Memory B cell (primary cell): ENCODE results near the gene KHDC4.
A peak's percentile ranks its signal among the peaks of the same experiment; 100 is the strongest.
"Not testable (repeated sequence)": the region's sequence is repeated elsewhere in the genome, so short reads cannot be mapped to it uniquely, and the experiment has no call there.

Source experiments
- ATAC-seq: fragments of 150-1000 bp; cut with Tn5 transposase; 2 replicates; pipeline ENCODE4 v1.10.0; 2021; ENCODE audit warnings: low read depth, mild to moderate bottlenecking, moderate library complexity
- DNase-seq, 2 donors: peaks; one replicate each; pipeline ENCODE4 v3.0.0; 2022; ENCODE audit warnings: low spot score in 2 of 2
- H3K27ac Mint-ChIP-seq: one replicate; pipeline ENCODE4 v1.8.0; 2022; ENCODE audit warnings: mild to moderate bottlenecking, moderate library complexity, mixed read lengths
- H3K27me3 Mint-ChIP-seq: one replicate; pipeline ENCODE4 v1.8.0; 2022; ENCODE audit warnings: mixed read lengths
- H3K36me3 Mint-ChIP-seq: one replicate; pipeline ENCODE4 v1.8.0; 2022; ENCODE audit warnings: mild to moderate bottlenecking, mixed read lengths
- H3K4me1 Mint-ChIP-seq: one replicate; pipeline ENCODE4 v1.8.0; 2022; ENCODE audit warnings: mixed read lengths
- H3K4me3 Mint-ChIP-seq: one replicate; pipeline ENCODE4 v1.8.0; 2022; ENCODE audit warnings: mild to moderate bottlenecking, moderate library complexity, mixed read lengths
- H3K9me3 Mint-ChIP-seq: one replicate; pipeline ENCODE4 v1.8.0; 2022; ENCODE audit warnings: mixed read lengths

Gene KHDC4

GRCh38 chr1:155919801-155920200 is 14.4 kb downstream of the KHDC4 start:
- Mint-ChIP-seq H3K4me1 (peaks cover 2% of the 10 kb centered on the region), H3K4me3 (no peak overlapping the region), H3K27me3 (no peaks in the 10 kb centered on the region), H3K36me3 (peaks cover 28% of the 10 kb centered on the region), H3K9me3 (no peaks in the 10 kb centered on the region), H3K27ac (no peak overlapping the region)
- ATAC-seq: no peak
- DNase-seq: no peak

- ATAC-seq: no peak
- no peak for DNase-seq
- peaks cover 31% of the 10 kb centered on the region for H3K36me3 Mint-ChIP-seq
- H3K4me1 Mint-ChIP-seq: peaks cover 2% of the 10 kb centered on the region
- H3K4me3 Mint-ChIP-seq: no peak overlapping the region
- no peak overlapping the region for H3K27ac Mint-ChIP-seq
- H3K9me3 Mint-ChIP-seq: no peaks in the 10 kb centered on the region
- H3K27me3 Mint-ChIP-seq: no peaks in the 10 kb centered on the region
Measured at GRCh38 chr1:155918660-155919059, 15.6 kb downstream of the KHDC4 start.

GRCh38 chr1:155913969-155914757 is 20.1 kb downstream of the KHDC4 start:
- no peaks in the 10 kb centered on the region for H3K27me3 Mint-ChIP-seq
- no peak overlapping the region for H3K27ac Mint-ChIP-seq
- DNase-seq (no peak), ATAC-seq (no peak)
- no peak overlapping the region for H3K4me3 Mint-ChIP-seq
- H3K36me3 Mint-ChIP-seq: peaks cover 21% of the 10 kb centered on the region
- no peaks in the 10 kb centered on the region for H3K9me3 Mint-ChIP-seq
- H3K4me1 Mint-ChIP-seq: peaks cover 14% of the 10 kb centered on the region

- DNase-seq: no peak
- peaks cover 18% of the 10 kb centered on the region for H3K36me3 Mint-ChIP-seq
Measured at GRCh38 chr1:155912056-155912536, 22.1 kb downstream of the KHDC4 start.

GRCh38 chr1:155911156-155912055 is 22.8 kb downstream of the KHDC4 start, which contains the start of gene RIT1:
Gene RIT1, minus strand, starts transcription at chr1:155911349. Its CDS starts 588 bp downstream, at chr1:155910761.
- Mint-ChIP-seq H3K4me3 (peak within 1 kb of the TSS; percentile 96), H3K4me1 (peaks cover 14% of the 10 kb centered on the region), H3K36me3 (peaks cover 12% of the 10 kb centered on the region), H3K27ac (peak within 1 kb of the TSS; percentile 97), H3K27me3 (no peaks in the 10 kb centered on the region), H3K9me3 (no peaks in the 10 kb centered on the region)
- ATAC-seq (peak; percentile 98), DNase-seq (peak; percentile 74 to 75)

More at GRCh38 chr1:155912056-155912536, 22.1 kb downstream of the KHDC4 start:
- peaks cover 14% of the 10 kb centered on the region for H3K4me1 Mint-ChIP-seq
- H3K9me3 Mint-ChIP-seq: no peaks in the 10 kb centered on the region
- H3K27me3 Mint-ChIP-seq: no peaks in the 10 kb centered on the region
- peak overlapping the region; percentile 96 for H3K4me3 Mint-ChIP-seq
- no peak for ATAC-seq
- H3K27ac Mint-ChIP-seq: peak overlapping the region; percentile 97

GRCh38 chr1:155910621-155911121 is 23.5 kb downstream of the KHDC4 start:
- peak overlapping the region; percentile 96 for H3K4me3 Mint-ChIP-seq
- DNase-seq: no peak

GRCh38 chr1:155909894-155910293 is 24.3 kb downstream of the KHDC4 start:
- DNase-seq: no peak
- Mint-ChIP-seq H3K36me3 (peaks cover 13% of the 10 kb centered on the region), H3K27ac (no peak overlapping the region), H3K4me3 (peak overlapping the region; percentile 53), H3K27me3 (no peaks in the 10 kb centered on the region), H3K4me1 (peaks cover 14% of the 10 kb centered on the region), H3K9me3 (no peaks in the 10 kb centered on the region)
- ATAC-seq: no peak

More at GRCh38 chr1:155910621-155911121, 23.5 kb downstream of the KHDC4 start:
- H3K9me3 Mint-ChIP-seq: no peaks in the 10 kb centered on the region
- peak overlapping the region; percentile 97 for H3K27ac Mint-ChIP-seq
- peaks cover 15% of the 10 kb centered on the region for H3K36me3 Mint-ChIP-seq
- no peaks in the 10 kb centered on the region for H3K27me3 Mint-ChIP-seq
- ATAC-seq: peak; percentile 36
- H3K4me1 Mint-ChIP-seq: peaks cover 14% of the 10 kb centered on the region

- ATAC-seq (no peak), DNase-seq (no peak)
- Mint-ChIP-seq H3K4me1 (no peaks in the 10 kb centered on the region), H3K9me3 (no peaks in the 10 kb centered on the region), H3K27ac (no peak overlapping the region), H3K4me3 (no peak overlapping the region), H3K36me3 (peaks cover 26% of the 10 kb centered on the region), H3K27me3 (no peaks in the 10 kb centered on the region)
Measured at GRCh38 chr1:155904261-155904660, 30.0 kb downstream of the KHDC4 start.

- Mint-ChIP-seq H3K9me3 (no peaks in the 10 kb centered on the region), H3K4me1 (no peaks in the 10 kb centered on the region), H3K27me3 (no peaks in the 10 kb centered on the region), H3K4me3 (no peak overlapping the region), H3K36me3 (peaks cover 25% of the 10 kb centered on the region), H3K27ac (no peak overlapping the region)
- ATAC-seq (no peak), DNase-seq (no peak)
Measured at GRCh38 chr1:155900161-155900560, 34.1 kb downstream of the KHDC4 start.

- Mint-ChIP-seq H3K4me3 (no peak overlapping the region), H3K36me3 (peaks cover 25% of the 10 kb centered on the region), H3K27ac (no peak overlapping the region), H3K4me1 (no peaks in the 10 kb centered on the region), H3K27me3 (no peaks in the 10 kb centered on the region), H3K9me3 (no peaks in the 10 kb centered on the region)
- DNase-seq (no peak), ATAC-seq (no peak)
Measured at GRCh38 chr1:155899683-155900082, 34.5 kb downstream of the KHDC4 start.

- no peak overlapping the region for H3K4me3 Mint-ChIP-seq
- H3K27me3 Mint-ChIP-seq: no peaks in the 10 kb centered on the region
- no peaks in the 10 kb centered on the region for H3K9me3 Mint-ChIP-seq
- ATAC-seq: no peak
- peaks cover 20% of the 10 kb centered on the region for H3K36me3 Mint-ChIP-seq
- DNase-seq: no peak
- H3K4me1 Mint-ChIP-seq: no peaks in the 10 kb centered on the region
- no peak overlapping the region for H3K27ac Mint-ChIP-seq
Measured at GRCh38 chr1:155898888-155899287, 35.3 kb downstream of the KHDC4 start.

- Mint-ChIP-seq H3K4me3 (no peak overlapping the region), H3K4me1 (no peaks in the 10 kb centered on the region), H3K36me3 (peaks cover 20% of the 10 kb centered on the region), H3K27me3 (no peaks in the 10 kb centered on the region), H3K9me3 (no peaks in the 10 kb centered on the region), H3K27ac (no peak overlapping the region)
- no peak for ATAC-seq
- no peak for DNase-seq
Measured at GRCh38 chr1:155897746-155898145, 36.5 kb downstream of the KHDC4 start.

GRCh38 chr1:155896476-155896875 is 37.7 kb downstream of the KHDC4 start:
- not testable (repeated sequence) for H3K4me1 Mint-ChIP-seq, H3K4me3 Mint-ChIP-seq, H3K9me3 Mint-ChIP-seq, DNase-seq, ATAC-seq, H3K27me3 Mint-ChIP-seq, H3K27ac Mint-ChIP-seq
- peaks cover 16% of the 10 kb centered on the region for H3K36me3 Mint-ChIP-seq

- not testable (repeated sequence) for H3K27ac Mint-ChIP-seq, DNase-seq, ATAC-seq, H3K27me3 Mint-ChIP-seq, H3K4me1 Mint-ChIP-seq, H3K4me3 Mint-ChIP-seq, H3K9me3 Mint-ChIP-seq
- H3K36me3 Mint-ChIP-seq: peaks cover 15% of the 10 kb centered on the region
Measured at GRCh38 chr1:155895617-155896016, 38.6 kb downstream of the KHDC4 start.
